Tibial artery (tissue), 4 donors: Measurements from ENCODE around the gene SLCO1B3.

Experiments used
- DNase-seq, 2 donors: peaks; one replicate each; pipeline ENCODE4 v3.0.0-alpha.2; 2019
- H3K27ac ChIP-seq, 2 donors: fragments of 200-600 bp; sonication (generic) in 1 of 2; 1 replicate in 1 of 2; 2 replicates in 1 of 2; pipeline ENCODE4 v1.5.1; 2018 to 2019; ENCODE audit warnings: mild to moderate bottlenecking in 1 of 2
- H3K27me3 ChIP-seq, 2 donors: fragments of 200-600 bp; sonication (generic) in 1 of 2; one replicate each; pipeline versions ENCODE4 v1.5.1 to v1.6.0; 2016 to 2019
- H3K36me3 ChIP-seq, 3 donors: fragments of 200-600 bp; sonication (generic) in 2 of 3; one replicate each; pipeline ENCODE4 v1.5.1; 2016 to 2019; ENCODE audit warnings: mild to moderate bottlenecking in 2 of 3
- H3K4me1 ChIP-seq, 4 donors: fragments of 200-600 bp; sonication (generic) in 2 of 4; 1 replicate in 3 of 4; 2 replicates in 1 of 4; pipeline ENCODE4 v1.5.1; 2016 to 2019
- H3K4me3 ChIP-seq, 2 donors: fragments of 200-600 bp; sonication (generic) in 1 of 2; 1 replicate in 1 of 2; 2 replicates in 1 of 2; pipeline ENCODE4 v1.5.1; 2018 to 2019; ENCODE audit warnings: mild to moderate bottlenecking in 2 of 2
- H3K9me3 ChIP-seq, 3 donors: fragments of 200-600 bp; sonication (generic) in 1 of 3; one replicate each; pipeline ENCODE4 v1.5.1; 2016 to 2019
- CTCF ChIP-seq, 2 experiments: fragments of 200-600 bp in 1 of 2; fragments of 450-650 bp in 1 of 2; IDR thresholded peaks; one replicate each; pipeline ENCODE4 v1.5.1; 2017 to 2019; ENCODE audit warnings: antibody characterized with exemption in 2 of 2, mild to moderate bottlenecking in 1 of 2, moderate library complexity in 1 of 2
- intact Hi-C: fragments of 100-400 bp; cut with DNase I; formaldehyde crosslinking; loops from one replicate; pipeline ENCODE4 v1.15.0; 2023; ENCODE audit warnings: low total_unique reads

The SLCO1B3 gene

DNA sequence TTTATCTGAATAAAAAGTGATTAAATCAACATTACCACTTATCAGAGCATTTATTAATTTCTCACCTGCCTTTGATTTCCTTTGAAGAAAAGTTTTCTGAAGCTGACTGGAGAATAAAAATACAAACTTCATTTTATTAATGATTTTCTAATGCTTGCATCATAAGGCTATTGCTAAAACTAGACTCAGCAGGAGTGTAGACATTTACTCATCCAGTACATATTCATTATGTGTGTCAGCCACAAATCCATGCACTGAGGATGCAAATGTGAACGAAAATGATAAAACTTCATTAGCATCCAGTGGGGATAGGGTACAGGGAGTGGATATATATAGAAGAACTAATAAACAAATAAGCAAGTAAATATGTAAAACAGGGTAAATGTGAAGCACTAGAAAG, 74.6 kb downstream of the SLCO1B3 start:
- Histone ChIP-seq H3K9me3 (peaks cover 0 to 8% (median 3%) of the 10 kb centered on the region in 3 donors), H3K4me3 (no peak overlapping the region), H3K27me3 (no peaks in the 10 kb centered on the region), H3K4me1 (peaks cover 0 to 30% (median 3%) of the 10 kb centered on the region in 4 donors), H3K27ac (no peak overlapping the region), H3K36me3 (no peaks in the 10 kb centered on the region)
- intact Hi-C loops: no loop called here
- no peak for TF ChIP-seq CTCF (IDR thresholded peaks at IDR 0.05)
- DNase-seq: no peak

DNA sequence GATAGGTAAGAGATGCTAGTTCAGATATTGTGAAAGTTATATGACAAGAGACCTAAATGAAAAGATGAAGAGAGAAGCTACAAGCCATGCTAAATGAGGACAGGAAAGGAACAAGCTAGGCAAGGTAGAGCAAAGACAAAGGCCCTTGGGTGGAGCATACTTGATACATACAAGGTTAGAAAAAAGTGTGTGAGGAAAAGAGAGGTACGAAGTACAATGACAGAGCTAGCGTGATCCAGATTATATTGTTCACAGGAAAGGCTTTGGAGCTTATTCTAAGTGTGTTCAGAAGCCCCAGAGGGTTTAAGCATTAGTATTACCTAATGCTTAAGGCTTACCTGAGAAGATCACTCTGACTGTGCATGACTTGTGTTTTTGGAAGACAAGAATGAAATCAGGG, 75.0 kb downstream of the SLCO1B3 start:
- Histone ChIP-seq H3K27me3 (no peaks in the 10 kb centered on the region), H3K9me3 (peaks cover 0 to 10% (median 3%) of the 10 kb centered on the region in 3 donors), H3K36me3 (no peaks in the 10 kb centered on the region), H3K4me1 (peaks cover 0 to 30% (median 3%) of the 10 kb centered on the region in 4 donors), H3K27ac (no peak overlapping the region), H3K4me3 (no peak overlapping the region)
- intact Hi-C loops: no loop called here
- no peak for DNase-seq
- no peak for TF ChIP-seq CTCF (IDR thresholded peaks at IDR 0.05)

DNA sequence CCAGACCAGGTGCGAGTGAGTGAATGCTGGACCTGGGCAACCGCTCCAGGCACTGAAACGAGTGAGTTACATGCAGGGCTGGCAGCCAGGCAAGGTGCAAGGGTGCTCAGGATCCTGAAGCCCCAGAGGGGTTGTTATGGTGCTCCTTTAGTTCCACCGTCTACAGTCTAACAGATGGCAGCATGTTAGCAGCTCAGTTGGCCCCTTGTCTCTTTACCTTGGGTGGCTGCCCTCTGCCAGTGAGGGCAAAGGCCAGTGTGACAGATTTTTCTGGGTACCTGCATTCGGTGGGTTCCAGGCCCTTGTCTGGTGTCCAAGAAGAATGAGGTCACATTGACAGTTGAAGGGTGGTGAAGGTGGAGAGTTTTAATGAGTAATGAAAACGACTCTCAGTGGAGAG, 106.8 kb downstream of the SLCO1B3 start:
- Histone ChIP-seq H3K4me1 (no peaks in the 10 kb centered on the region), H3K27ac (no peak overlapping the region), H3K27me3 (no peaks in the 10 kb centered on the region), H3K4me3 (no peak overlapping the region), H3K9me3 (no peaks in the 10 kb centered on the region), H3K36me3 (no peaks in the 10 kb centered on the region)
- intact Hi-C loops: no loop called here
- no peak for TF ChIP-seq CTCF (IDR thresholded peaks at IDR 0.05)
- DNase-seq: no peak

- Histone ChIP-seq H3K4me1 (no peaks in the 10 kb centered on the region), H3K4me3 (no peak overlapping the region), H3K27ac (no peak overlapping the region), H3K36me3 (no peaks in the 10 kb centered on the region), H3K9me3 (no peaks in the 10 kb centered on the region), H3K27me3 (no peaks in the 10 kb centered on the region)
- intact Hi-C loops: no loop called here
- TF ChIP-seq CTCF (IDR thresholded peaks at IDR 0.05): no peak
- DNase-seq: no peak
Measured at GRCh38 chr12:20917819-20918218, 107.3 kb downstream of the SLCO1B3 start.

DNA sequence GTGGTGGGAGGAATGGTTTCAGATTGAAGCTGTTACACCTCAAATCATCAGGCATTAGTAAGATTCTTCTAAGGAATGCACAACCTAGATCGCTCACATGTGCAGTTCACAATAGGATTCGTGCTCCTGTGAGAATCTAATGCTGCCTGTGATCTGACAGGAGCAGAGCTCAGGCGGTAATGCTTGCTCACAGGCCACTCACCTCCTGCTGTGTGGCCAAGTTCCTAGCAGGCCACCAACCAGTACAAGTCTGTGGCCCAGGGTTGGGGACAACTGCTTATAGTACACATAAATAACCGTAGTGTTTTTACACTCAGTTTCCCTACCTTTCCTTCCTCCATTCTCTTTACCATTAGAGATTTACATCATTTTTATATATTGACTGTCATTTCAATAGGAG, 121.4 kb downstream of the SLCO1B3 start:
- Histone ChIP-seq H3K27me3 (no peaks in the 10 kb centered on the region), H3K9me3 (peaks cover 0 to 6% (median 0%) of the 10 kb centered on the region in 3 donors), H3K27ac (no peak overlapping the region), H3K36me3 (no peaks in the 10 kb centered on the region), H3K4me3 (no peak overlapping the region), H3K4me1 (no peaks in the 10 kb centered on the region)
- intact Hi-C loops: no loop called here
- TF ChIP-seq CTCF (IDR thresholded peaks at IDR 0.05): no peak
- DNase-seq: no peak

DNA sequence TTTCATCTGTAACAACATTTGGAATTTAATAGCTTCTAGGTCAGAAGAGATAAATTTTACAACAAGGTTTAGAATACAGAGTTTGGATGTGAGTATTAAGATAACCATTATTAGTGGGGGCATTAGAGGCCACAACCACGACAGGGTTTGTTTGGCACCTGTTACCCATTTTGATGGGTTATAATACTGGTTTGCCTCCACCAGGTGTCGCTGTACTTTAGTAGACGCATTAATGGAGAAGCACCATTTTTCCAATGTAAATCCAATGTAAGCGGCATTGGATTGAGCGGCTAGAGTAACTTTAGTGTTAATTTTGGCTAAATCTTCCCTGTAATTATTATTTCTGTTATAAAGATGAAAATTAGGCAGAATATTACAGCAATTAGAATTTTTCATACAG, 136.2 kb downstream of the SLCO1B3 start:
- H3K4me3 ChIP-seq: no peak overlapping the region
- no peaks in the 10 kb centered on the region for H3K9me3 ChIP-seq
- TF ChIP-seq CTCF (IDR thresholded peaks at IDR 0.05): peak; percentile 30 to 36
- no peak for DNase-seq
- H3K36me3 ChIP-seq: no peaks in the 10 kb centered on the region
- H3K27ac ChIP-seq: no peak overlapping the region
- intact Hi-C loops: no loop called here
- no peaks in the 10 kb centered on the region for H3K4me1 ChIP-seq
- no peaks in the 10 kb centered on the region for H3K27me3 ChIP-seq
